Heart right ventricle (tissue), 16 donors: ENCODE results near the gene CLRN2. TPM values are rescaled to one million over a fixed set of nuclear protein-coding genes. Genes with fewer than 3 reads are reported as not detected.

ENCODE experiments used
- ATAC-seq, 8 donors: fragments of 200-7000 bp; cut with Tn5 transposase; one replicate each; pipeline ENCODE4 v1.9.1; 2020; ENCODE audit warnings: mild to moderate bottlenecking in 8 of 8, moderate library complexity in 8 of 8, moderate number of reproducible peaks in 1 of 8
- DNase-seq, 2 donors: peaks; one replicate each; pipeline ENCODE4 v3.0.0-alpha.2; 2020
- H3K27ac ChIP-seq, 10 donors: fragments of 200-600 bp; sonication (generic) in 2 of 10; one replicate each; pipeline versions ENCODE4 v1.5.0 to v1.8.0; 2020 to 2022; ENCODE audit warnings: mild to moderate bottlenecking in 3 of 10
- H3K27me3 ChIP-seq, 7 donors: fragments of 200-600 bp; one replicate each; pipeline ENCODE4 v1.8.0; 2021 to 2022; ENCODE audit warnings: mild to moderate bottlenecking in 2 of 7
- H3K36me3 ChIP-seq, 9 donors: fragments of 200-600 bp; sonication (generic) in 1 of 9; one replicate each; pipeline versions ENCODE4 v1.5.0 to v1.8.0; 2020 to 2022; ENCODE audit warnings: mild to moderate bottlenecking in 2 of 9
- H3K4me1 ChIP-seq, 9 donors: fragments of 200-600 bp; sonication (generic) in 1 of 9; one replicate each; pipeline versions ENCODE4 v1.5.0 to v1.8.0; 2020 to 2022; ENCODE audit warnings: mild to moderate bottlenecking in 4 of 9
- H3K4me3 ChIP-seq, 10 donors: fragments of 200-600 bp; sonication (generic) in 2 of 10; one replicate each; pipeline versions ENCODE4 v1.5.0 to v1.8.0; 2020 to 2022; ENCODE audit warnings: mild to moderate bottlenecking in 7 of 10, moderate library complexity in 2 of 10
- H3K9me3 ChIP-seq, 11 donors: fragments of 200-600 bp in 10 of 11; sonication (generic) in 2 of 11; one replicate each; pipeline versions ENCODE4 v1.5.0 to v1.8.0; 2013 to 2022; ENCODE audit warnings: mild to moderate bottlenecking in 2 of 11, control low read depth in 1 of 11, moderate library complexity in 1 of 11
- WGBS, 2 donors: extraction: QIAGEN DNeasy Blood & Tissue Kit; methylation state at CpG; one replicate each; pipeline ENCODE4 v1.1.7; 2013; ENCODE audit warnings: inconsistent platforms in 1 of 2; 5-methylcytosine and 5-hydroxymethylcytosine counted together
- intact Hi-C, 10 donors: fragments of 100-400 bp; cut with DNase I; formaldehyde crosslinking; loops; one replicate each; pipeline versions ENCODE4 v1.11.1 to v1.14.2; 2022
- polyA plus RNA-seq, 2 donors: library from polyadenylated mRNA; stranded (reverse); fragments of 200-250 nt; gene quantifications; one replicate each; pipeline ENCODE4 v1.2.3, GENCODE V29; 2013
- total RNA-seq, 10 donors: library from RNA; stranded (reverse); fragmentation: NEBNext Ultra II Directional in 3 of 10; extraction: Animal tissue kit (Norgen Biotek cat#: 25700) in 3 of 10; gene quantifications; one replicate each; pipeline versions ENCODE4 v1.2.1 to v1.2.4, GENCODE V29; 2021 to 2023
- TF ChIP-seq, protein P1 (sequence below), 9 donors: fragments of 200-600 bp; sonication (generic) in 2 of 9; IDR thresholded peaks; one replicate each; pipeline versions ENCODE4 v1.5.0 to v1.8.0; 2021 to 2022; ENCODE audit warnings: antibody characterized with exemption in 9 of 9, mild to moderate bottlenecking in 5 of 9, moderate library complexity in 1 of 9
- donor health status: Arrhythmogenic right ventricular cardiomyopathy.
- donor health status: ischemic (EF 13 %, LVEDD 7.1; RV severe dilation, severe dysfunction).
- donor health status: healthy with polysubstance abuse.
- donor health status: DM: no; HTN: yes; CAD: no.
- donor health status: DM: no; HTN: no; CAD: no.
- donor health status: ischemic (EF 25% LVEDD 6.9; RV normal size, moderate dysfunction).
- donor health status: ischemic (EF 25% LVEDD 5.7; RV mildly dilated, moderate dysfunction).
- donor health status: healthy.
- donor health status: DM: yes; HTN: yes; CAD: no.
- donor health status: Ischemic cardiomyopathy.
- donor health status: ischemic (EF 35%, LVEDD 5.7; RV mildly dilated, moderate dysfunction).
- donor health status: nonischemic (EF 11% LVEDD 7.7; RV severe dilation, severe dysfunction).
- donor health status: DM: yes; HTN: yes; CAD: no.
- donor health status: PGD.
- donor health status: ischemic (EF 29% LVEDD 5.4; RV normal size, mild dysfunction).
- donor health status: nonischemic (EF 23%, LVEDD 6.1; RV moderate dilation, normal function).

Gene CLRN2
- total and polyA plus RNA-seq, 12 donors, result not detected

DNA sequence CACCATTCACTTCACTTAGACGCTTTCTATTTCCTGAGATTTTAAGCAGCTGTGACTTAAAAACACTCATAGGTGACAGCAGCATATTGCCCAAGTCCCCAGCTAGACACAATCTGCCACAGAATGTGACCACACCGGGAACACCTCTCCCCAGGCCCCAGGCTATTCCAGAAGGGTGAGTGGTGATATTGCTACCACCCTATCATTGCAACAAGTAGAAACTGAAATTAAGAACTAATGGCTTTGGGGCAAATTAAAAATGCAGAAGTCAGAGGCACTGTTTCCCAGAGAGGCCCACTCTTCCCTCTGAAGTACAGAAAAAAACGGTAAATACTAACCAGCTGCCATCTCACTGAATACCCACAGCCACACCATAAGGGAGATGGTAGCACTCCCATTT, 38.1 kb upstream of the CLRN2 start:
- TF ChIP-seq, protein P1, sequence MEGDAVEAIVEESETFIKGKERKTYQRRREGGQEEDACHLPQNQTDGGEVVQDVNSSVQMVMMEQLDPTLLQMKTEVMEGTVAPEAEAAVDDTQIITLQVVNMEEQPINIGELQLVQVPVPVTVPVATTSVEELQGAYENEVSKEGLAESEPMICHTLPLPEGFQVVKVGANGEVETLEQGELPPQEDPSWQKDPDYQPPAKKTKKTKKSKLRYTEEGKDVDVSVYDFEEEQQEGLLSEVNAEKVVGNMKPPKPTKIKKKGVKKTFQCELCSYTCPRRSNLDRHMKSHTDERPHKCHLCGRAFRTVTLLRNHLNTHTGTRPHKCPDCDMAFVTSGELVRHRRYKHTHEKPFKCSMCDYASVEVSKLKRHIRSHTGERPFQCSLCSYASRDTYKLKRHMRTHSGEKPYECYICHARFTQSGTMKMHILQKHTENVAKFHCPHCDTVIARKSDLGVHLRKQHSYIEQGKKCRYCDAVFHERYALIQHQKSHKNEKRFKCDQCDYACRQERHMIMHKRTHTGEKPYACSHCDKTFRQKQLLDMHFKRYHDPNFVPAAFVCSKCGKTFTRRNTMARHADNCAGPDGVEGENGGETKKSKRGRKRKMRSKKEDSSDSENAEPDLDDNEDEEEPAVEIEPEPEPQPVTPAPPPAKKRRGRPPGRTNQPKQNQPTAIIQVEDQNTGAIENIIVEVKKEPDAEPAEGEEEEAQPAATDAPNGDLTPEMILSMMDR (IDR thresholded peaks at IDR 0.05), result no peak
- no peak for ATAC-seq
- Histone ChIP-seq H3K27me3 (no peaks in the 10 kb centered on the region), H3K9me3 (peaks cover 0 to 23% (median 5%) of the 10 kb centered on the region in 11 donors), H3K27ac (no peak overlapping the region), H3K36me3 (peaks cover 0 to 21% (median 0%) of the 10 kb centered on the region in 9 donors), H3K4me1 (no peaks in the 10 kb centered on the region), H3K4me3 (no peak overlapping the region)
- 84 to 85% methylated on average over 3 of the region's 3 CpGs for WGBS, 2 donors
- DNase-seq, result no peak
- intact Hi-C loops, result loop anchor here in 2 of 10 donors (2.0 to 10.0 kb wide), 2 partner anchors 1182 to 1186 kb away; no protein-coding TSS in a partner anchor

DNA sequence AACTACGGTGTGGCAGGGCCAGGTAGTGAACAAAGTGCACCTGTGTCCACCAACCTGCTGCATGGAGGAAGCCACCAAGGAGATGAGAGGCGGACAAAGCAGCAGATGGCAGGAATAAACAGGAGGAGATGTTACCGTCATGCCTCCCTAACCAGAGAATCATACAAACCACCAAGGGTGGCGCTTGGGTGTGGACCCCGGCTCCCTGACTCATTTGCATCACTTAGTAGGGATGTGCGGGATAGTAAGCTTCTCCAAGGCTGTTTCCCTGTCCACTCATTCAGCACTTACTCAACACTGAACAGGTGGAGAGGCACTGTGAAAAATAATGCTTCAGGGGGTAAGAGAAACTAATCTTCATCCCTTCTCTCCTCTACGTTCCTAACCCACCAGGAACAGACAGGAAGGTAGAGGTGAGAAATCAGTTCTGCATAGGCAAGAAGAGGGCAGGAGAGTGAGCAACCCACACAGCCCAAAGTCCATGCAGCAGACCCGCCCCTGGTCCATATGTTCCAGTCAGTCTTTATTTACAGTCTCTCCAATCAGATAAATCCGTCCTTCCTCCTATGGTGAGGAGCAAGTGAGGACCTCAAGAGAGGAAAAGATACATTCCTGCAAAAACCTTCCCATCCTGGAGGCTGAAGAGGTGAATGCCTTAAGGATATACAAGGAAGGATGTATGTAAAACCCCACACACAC, 37.0 kb upstream of the CLRN2 start:
- no peak overlapping the region for H3K27ac ChIP-seq
- no peak for DNase-seq
- intact Hi-C loops, result loop anchor here in 2 of 10 donors (2.0 to 10.0 kb wide), 2 partner anchors 1183 to 1187 kb away; no protein-coding TSS in a partner anchor

GRCh38 chr4:17480210-17480927, 34.6 kb upstream of the CLRN2 start:
- TF ChIP-seq, protein P1 (IDR thresholded peaks at IDR 0.05), result no peak
- peaks cover 0 to 51% (median 11%) of the 10 kb centered on the region in 9 donors for H3K36me3 ChIP-seq
- no peaks in the 10 kb centered on the region for H3K27me3 ChIP-seq
- peak overlapping the region in 2 of 10 donors; percentile 1 to 52 for H3K27ac ChIP-seq
- H3K9me3 ChIP-seq, result peaks cover 0 to 30% (median 5%) of the 10 kb centered on the region in 11 donors
- H3K4me1 ChIP-seq, result no peaks in the 10 kb centered on the region
- intact Hi-C loops, result no loop called here
- no peak overlapping the region for H3K4me3 ChIP-seq
- ATAC-seq (peak in 6 of 8 donors; percentile 70 to 89 (median 83)), DNase-seq (peak in 1 of 2 donors; percentile 18)
- 62 to 73% methylated on average over 7 of the region's 7 CpGs for WGBS, 2 donors

More for the DNA sequence above, 37.0 kb upstream of the CLRN2 start:
- Histone ChIP-seq H3K36me3 (peaks cover 0 to 29% (median 0%) of the 10 kb centered on the region in 9 donors), H3K4me1 (no peaks in the 10 kb centered on the region), H3K9me3 (peaks cover 0 to 30% (median 5%) of the 10 kb centered on the region in 11 donors), H3K27me3 (no peaks in the 10 kb centered on the region), H3K4me3 (no peak overlapping the region)
- 84 to 97% methylated on average over 9 of the region's 9 CpGs for WGBS, 2 donors
- TF ChIP-seq, protein P1 (IDR thresholded peaks at IDR 0.05), result no peak
- no peak for ATAC-seq

DNA sequence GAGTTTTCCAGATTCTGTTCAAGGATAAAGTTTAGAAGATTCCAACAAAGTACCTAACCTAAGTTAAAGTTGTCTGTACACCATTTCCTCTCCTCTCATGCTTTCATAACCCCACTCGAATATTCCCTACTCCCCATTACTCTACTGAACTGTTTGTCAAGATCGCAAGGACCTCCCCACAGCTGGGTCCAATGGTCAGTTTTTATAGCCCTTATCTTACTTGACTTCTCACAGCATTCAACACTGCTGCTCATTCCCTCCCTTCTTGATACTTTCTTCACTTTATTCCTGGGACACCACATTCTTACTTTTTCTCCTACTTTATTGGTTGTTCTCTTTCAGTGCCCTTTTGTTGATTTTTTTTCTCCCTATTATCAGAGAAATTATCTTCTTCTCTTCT, 34.0 kb upstream of the CLRN2 start:
- whole genome bisulfite sequencing, 2 donors, result 88 to 89% methylated on average over 2 of the region's 2 CpGs
- ATAC-seq, result no peak
- Histone ChIP-seq H3K27ac (peak overlapping the region in 2 of 10 donors; percentile 1 to 52), H3K9me3 (peaks cover 0 to 30% (median 5%) of the 10 kb centered on the region in 11 donors), H3K4me1 (no peaks in the 10 kb centered on the region), H3K27me3 (no peaks in the 10 kb centered on the region), H3K4me3 (no peak overlapping the region), H3K36me3 (peaks cover 0 to 52% (median 11%) of the 10 kb centered on the region in 9 donors)
- no peak for DNase-seq
- intact Hi-C loops, result no loop called here
- TF ChIP-seq, protein P1 (IDR thresholded peaks at IDR 0.05), result no peak
